Tongue (tissue), 2 donors: ENCODE data around the gene FNBP1L. TPM values are rescaled to one million over a fixed set of nuclear protein-coding genes. Genes with fewer than 3 reads are reported as not detected.

Experiments used
- DNase-seq: peaks from one replicate; pipeline ENCODE4 v3.0.0-alpha.2; 2015
- total RNA-seq: library from RNA; depleted of rRNA; stranded (reverse); fragments of >200 nt; gene quantifications from one replicate; pipeline ENCODE4 v1.2.3, GENCODE V29; 2014

Gene FNBP1L
- total RNA-seq = 57.0 TPM

DNA sequence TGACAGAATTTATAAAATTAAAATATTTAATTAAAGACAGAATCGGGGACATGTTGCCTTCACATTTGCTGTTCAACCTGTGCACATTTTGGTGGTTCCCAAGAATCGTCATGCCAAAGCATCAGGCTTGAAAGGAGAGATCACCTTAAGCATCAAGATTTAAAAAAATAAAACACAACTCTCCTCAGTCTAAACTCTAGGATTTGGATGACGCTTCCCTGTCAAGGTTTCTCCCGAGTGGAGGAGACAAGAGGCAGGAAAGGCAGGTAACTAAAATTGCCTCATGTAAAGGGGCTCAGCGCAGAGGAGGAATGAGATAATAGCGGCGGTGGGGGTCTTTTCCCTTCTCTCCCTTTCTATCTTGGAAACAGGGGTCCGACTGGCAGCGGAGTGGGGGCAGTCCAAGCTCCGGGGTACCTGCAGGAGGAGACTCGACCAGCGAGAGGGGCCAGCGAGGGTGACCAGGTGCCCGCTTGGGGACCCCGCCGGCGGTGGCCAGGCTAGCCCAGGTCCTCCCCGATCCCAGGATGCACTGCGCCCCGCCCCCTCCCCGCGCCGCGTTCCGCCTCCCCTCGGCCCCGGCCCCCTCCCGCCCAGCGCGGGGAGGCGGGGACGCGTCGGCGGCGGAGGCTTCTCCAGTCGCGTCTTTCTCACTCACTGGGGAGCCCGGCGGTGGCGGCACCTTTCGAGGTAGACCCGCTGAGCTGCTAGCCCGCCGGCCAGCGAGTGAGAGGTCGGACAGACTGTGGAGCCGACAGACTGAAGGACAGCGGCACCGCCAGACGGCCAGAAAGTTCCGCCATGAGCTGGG, at the start of gene FNBP1L:
TSS of gene FNBP1L (plus strand) at position 638 of the 811 bp plus-strand sequence. CDS start at position 802, 164 bp downstream.
- DNase-seq = peak; percentile 94

DNA sequence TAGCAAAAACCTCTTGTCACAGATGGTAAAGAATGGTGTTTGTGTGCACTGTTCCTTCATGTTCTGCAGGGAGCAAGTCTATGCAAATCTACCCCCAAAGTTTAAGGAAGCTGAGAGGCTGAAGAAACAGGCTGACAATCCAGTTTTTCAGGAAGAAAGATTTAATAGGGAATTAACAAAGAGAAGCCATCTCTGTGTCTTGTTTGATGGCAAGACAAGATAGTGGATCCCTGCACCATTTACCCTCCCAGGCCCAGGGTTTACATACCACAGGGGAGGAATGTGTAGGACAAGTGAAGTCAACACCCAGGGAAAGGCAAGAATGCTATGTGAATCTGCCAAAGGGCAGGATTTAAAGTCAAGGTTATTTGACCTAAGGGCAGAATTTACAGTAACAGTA, 48.1 kb upstream of the FNBP1L start:
- DNase-seq = peak; percentile 17

DNA sequence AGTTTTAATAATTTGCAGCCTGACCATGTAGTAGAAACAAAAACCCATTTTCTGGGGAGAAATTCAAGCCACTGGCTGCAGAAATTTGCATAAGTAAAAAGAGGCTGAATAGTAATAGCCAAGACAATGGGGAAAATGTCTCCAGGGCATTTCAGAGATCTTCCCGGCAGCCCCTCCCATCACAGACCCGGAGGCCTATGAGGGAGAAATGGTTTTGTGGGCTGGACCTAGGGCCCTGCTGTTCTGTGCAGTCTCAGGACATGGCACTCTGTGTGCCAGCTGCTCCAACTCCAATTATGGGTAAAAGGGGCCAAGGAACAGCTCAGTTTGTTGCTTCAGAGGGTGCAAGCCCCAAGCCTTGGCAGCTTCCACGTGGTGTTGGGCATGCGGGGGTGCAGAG, 39.7 kb upstream of the FNBP1L start:
- DNase-seq = no peak

- DNase-seq = no peak
These were observed 36.9 kb upstream of the FNBP1L start for GRCh38 chr1:93411000-93411399.

- no peak for DNase-seq
These were observed 33.2 kb upstream of the FNBP1L start for GRCh38 chr1:93414749-93415148.

GRCh38 chr1:93415296-93415695, 32.6 kb upstream of the FNBP1L start:
- no peak for DNase-seq

DNA sequence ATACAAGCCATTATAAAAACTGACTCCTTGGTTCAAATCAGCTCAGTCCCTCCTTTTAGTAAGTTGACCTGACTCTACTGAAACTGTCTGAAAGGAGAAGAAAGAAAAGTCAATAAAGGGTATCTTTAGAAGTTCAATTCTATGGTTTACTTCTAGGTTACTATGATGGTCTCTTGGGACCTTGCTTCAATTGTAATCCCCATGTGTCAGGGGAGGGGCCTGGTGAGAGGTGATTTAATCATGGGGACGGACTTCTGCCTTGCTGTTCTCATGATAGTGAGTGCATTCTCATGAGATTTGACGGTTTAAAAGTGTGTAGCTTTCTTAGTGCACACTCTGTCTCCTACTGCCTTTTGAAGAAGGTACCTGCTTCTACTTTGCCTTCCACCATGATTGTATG, 31.7 kb upstream of the FNBP1L start:
- DNase-seq = no peak

DNA sequence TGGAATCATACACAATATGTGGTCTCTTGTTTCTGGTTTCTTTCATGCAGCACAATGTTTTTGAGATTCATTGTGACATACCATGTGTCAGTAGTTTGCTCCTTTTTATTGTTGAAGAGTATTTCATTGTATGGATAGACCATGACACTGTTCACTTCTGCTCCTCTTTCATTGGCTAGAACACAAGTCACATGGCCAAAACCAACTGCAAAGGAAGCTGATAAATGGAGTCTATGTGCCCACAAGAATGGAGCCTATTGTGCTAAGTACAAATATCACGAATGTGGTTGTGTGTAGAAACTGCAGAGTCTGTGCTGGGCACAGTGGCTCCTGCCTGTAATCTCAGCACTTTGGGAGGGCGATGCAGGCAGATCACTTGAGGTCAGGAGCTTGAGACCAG, 28.6 kb upstream of the FNBP1L start:
- DNase-seq = no peak

GRCh38 chr1:93420400-93420799, 27.5 kb upstream of the FNBP1L start:
- no peak for DNase-seq

DNA sequence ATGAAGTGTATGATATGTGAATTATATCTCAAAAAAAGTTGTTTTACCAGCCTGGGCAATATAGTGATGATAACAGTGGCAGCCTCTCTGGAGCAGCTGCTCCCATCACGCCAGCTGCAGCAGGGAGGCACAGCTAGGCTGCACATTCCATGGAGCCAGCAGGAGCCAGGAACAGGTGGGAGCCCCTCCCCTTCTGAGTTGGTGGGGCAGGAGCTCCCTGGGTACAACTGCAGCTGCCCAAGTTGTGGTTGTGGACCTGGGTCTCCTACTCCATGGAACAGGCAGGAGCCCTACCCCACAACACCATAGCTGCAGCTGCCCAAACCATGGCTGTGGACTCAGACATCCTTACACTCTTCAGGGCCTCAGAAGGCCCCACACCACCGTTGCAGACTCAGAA, 21.7 kb upstream of the FNBP1L start:
- DNase-seq = peak; percentile 72

DNA sequence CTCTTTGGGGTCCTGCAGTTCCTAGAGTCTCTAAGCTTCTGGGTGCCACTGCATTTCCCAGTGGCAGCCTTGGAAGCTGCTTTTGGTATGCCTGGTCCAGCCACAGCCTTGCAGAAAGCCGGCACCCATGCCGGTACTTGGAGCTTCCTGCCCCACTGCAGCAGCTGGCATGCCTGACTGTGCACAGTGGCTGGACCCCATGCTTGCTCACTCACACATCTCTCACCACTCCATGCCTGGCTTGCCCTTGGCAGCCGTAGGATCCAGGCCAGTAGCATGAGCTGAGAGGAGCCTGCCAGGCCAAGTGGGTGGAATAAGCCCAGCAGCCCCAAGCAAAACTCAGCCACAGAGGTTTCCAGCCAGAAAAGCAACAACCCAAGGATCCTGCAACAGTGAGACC, 20.3 kb upstream of the FNBP1L start:
- no peak for DNase-seq

DNA sequence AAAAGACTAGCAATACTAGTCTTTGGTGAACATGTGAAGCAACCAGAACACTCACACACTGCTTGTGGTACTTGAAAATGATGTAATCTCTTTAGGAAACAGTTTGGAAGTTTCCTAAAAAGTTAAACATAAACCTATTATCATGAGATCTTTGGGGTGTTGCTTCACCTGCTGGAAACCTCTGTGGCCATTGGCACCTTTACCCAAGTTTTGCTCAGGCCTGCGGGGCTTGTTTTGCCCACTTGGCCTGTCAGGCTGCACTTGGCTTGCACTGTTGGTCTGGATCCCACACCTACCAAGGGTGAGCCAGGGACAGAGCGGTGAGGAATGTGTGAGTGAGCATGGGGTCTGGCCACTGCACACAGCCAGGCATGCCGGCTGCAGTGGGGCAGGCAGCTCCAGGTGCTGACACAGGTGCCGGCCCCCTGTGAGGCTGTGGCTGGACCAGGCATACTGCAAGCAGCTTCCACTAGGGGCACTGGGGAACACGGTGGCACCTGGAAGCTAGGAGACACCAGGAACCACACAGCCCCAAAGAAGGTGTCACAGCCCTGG, 14.4 kb upstream of the FNBP1L start:
- no peak for DNase-seq

GRCh38 chr1:93434088-93434487, 13.8 kb upstream of the FNBP1L start:
- DNase-seq = no peak

DNA sequence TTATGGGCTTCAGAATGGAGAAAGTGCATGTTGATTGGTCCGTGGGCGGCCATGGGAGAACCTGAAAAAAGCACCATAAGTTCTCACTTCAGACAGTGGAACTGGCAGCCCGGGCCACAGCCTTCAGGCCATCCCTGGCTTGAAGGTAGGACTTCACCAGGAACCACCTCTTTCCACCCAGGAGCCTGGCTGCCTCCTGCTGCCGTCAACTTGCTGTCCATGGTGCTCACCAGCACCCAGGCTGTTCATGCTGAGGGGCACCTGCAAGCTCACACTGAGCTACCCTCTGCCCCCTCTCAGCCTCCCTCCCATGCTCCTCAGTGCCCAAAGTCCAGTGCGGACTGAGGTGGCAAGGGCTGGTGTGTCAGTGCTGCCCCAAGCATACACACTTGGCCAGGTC, 12.9 kb upstream of the FNBP1L start:
- no peak for DNase-seq

DNA sequence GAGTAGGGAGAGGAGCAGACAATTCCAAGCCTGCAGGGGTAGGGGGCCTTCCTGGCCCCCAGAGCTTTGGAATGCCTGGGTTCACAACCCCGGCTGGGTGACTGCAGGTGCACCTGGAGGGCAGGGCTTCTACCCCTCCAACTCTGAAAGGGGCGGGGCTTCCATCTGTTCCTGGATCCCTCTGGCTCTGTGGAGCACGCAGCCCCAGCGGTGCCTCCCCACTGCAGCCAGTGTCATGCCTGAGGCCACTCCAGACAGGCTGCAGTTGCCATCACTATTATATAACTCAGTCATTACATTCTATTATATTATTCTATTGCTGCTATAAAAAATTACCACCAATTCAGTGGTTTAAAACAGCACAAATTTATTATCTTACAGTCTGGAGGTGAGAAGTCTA, 12.5 kb upstream of the FNBP1L start:
- no peak for DNase-seq

DNA sequence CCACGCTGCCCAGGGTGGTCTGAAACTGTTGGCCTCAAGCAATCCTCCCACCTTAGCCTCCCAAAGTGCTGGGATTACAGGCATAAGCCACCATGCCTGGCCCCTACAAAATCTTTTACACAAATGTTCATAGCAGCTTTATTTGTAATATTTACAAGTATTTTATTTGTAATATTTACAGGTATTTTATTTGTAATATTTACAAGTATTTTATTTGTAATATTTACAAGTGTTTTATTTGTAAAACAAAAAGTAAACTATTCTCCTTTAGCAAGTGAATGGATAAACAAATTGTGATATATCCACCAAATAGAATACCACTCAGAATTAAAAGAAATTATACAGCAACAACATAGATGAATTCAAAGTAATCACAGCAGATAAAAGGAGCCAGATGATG, 11.4 kb upstream of the FNBP1L start:
- no peak for DNase-seq

GRCh38 chr1:93437976-93438605, 9.8 kb upstream of the FNBP1L start:
- peak; percentile 80 for DNase-seq

DNA sequence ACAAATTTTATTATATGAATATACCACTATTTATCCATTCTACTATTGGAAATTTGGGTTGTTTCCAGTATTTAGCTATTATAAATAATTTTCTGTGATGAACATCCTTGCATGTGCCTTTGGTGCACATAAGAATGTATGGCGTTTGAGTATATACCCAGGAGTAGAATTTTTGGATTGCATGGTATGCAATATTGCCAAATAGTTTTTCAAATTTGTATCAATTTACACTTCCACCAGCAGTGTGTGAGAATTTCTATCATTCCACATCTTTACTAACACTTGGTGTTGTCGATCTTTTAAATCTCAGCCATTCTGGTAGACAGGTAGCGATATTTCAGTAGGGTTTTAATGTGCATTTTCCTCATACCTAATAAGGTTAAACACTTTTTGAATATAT, 9.2 kb upstream of the FNBP1L start:
- DNase-seq = no peak

DNA sequence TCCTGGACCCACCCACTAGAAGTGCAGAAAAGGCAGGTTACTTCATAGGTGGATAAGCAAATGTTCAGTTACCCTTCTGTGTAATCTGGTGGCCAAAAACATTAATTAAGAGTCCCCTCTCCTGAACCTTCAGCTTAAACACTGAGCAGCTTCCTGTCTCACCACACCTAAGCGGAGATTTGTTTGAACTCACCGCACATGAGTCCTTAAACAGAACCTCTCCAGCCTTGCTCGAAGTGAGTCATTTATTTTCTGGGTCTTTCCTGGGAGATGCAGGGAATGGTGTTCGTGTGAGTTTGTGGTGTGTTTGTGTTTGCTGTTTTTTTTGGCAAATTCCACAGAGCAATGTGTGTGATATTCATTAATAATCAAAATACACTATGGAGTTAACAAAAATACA, 7.6 kb upstream of the FNBP1L start:
- DNase-seq = no peak

DNA sequence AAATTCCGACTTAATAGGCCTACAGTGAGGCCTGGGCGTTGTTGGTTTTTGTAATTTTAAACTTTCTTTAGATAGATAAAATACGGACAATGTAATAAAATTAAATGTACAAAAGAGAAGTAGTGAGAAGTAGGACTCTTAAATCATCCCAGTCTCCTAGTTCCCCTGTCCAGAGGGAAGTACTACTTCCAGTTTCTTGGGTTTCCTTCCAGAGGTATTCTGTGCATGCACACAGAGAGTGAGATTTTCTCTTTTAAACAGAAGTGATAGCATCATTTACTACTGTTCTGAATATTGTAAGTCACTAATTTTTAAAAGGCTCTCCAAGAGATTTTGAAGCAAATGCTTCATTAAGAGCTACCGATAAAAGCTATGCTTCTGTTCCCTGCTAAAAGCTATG, 7.2 kb upstream of the FNBP1L start:
- no peak for DNase-seq

DNA sequence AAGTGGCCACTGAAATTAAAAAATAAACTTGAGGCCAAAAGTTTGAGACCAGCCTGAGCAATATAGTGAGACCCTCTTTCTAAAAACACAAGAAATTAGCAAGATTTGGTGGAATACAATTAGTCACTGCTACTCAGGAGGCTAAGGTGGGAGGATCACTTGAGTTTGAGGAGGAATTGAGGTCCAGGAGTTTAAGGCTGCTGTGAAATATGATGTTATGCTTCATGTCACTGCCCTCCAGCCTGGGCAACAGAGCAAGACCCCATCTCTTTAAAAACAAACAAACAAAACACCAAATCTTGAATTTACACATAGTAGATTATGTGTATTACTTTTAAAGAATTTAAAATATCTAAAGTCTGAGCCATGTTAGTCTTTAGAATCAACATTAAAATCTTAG, 6.3 kb upstream of the FNBP1L start:
- DNase-seq = no peak

DNA sequence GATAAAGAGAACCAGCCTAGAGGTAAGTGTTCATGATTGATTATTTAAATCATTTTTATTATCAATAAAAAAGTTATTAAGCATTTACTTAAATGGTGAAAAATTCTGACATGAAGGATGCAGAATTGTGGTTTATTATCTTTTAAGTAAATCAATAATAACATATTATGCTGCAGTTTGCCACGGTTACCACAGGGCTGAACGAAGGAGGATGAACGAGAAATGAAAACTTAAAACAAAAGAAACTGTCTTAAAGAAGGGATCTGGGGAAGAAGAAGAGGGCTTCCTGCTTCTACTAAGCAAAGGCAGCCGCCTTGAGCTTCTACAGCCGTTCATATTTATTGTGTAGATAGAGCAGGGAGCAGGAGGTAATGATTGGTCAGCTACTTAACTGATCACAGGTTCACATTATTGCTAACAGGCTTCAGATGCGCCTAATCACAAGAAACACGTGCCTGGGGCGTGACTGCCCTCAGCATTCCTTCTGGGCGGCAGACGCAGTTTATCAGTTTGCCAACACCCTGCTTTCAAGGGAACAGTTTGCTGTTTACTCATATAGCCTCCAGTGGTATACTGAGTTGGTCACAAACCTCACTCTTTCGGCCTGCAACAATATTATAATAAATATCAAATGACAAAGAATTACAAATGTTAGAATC, 5.8 kb upstream of the FNBP1L start:
- DNase-seq = no peak

DNA sequence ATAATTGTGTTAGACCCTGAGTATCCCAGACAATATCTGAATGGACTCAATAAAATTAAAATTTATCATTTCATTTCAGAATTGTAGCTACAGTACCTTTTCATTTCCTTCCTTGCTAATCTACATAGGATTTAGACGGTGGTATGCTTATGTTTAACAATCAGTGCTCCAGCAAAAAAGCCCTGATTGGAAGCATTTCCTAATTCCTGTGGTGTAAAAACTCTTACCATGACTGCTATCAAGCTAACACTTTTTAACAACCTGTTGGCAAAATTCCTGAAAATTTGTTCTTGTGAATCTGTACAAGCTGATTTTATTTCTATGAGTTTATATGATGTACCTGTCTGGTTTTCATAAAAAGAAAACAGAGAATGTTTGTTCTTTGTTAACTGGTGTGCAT, 5.2 kb upstream of the FNBP1L start:
- no peak for DNase-seq
